Endothelial cell of umbilical vein (primary cell): ENCODE measurements around the gene ZFYVE21. TPM values are rescaled to one million over a fixed set of nuclear protein-coding genes. Genes with fewer than 3 reads are reported as not detected.

ENCODE experiments used
- BruUV-seq: library from RNA; stranded (reverse); fragments of 400-500 nt; replicated peaks from 2 replicates; lab custom pipeline; 2021; lab: Mats Ljungman, UMichigan
- CTCF ChIA-PET: fragments of 300-600, 350-600 bp; sonication (Branson Sonifier 250); formaldehyde crosslinking; loops from one replicate; lab custom pipeline; 2021; ENCODE audit warnings: antibody characterized with exemption, inconsistent platforms; lab: Charles Lee
- POLR2A ChIA-PET: fragments of 300-600, 350-600 bp; sonication (Branson Sonifier 250); formaldehyde crosslinking; loops from one replicate; lab custom pipeline; 2021; ENCODE audit warnings: antibody characterized with exemption, inconsistent platforms; lab: Charles Lee
- DNase-seq: peaks from one replicate; pipeline ENCODE4 v3.0.0-alpha.2; 2011; ENCODE audit warnings: low read depth, low spot score
- FAIRE-seq: peaks from 2 replicates; lab custom pipeline; 2011; peaks lifted over from hg19 to GRCh38; lab: Jason Lieb, UNC
- H2AFZ ChIP-seq: 2 replicates; pipeline ENCODE4 v1.6.0; 2012; ENCODE audit warnings: low read depth, low read length, control low read depth, inconsistent platforms
- H3K27ac ChIP-seq: 2 replicates; pipeline ENCODE4 v1.5.1; 2011; ENCODE audit warnings: low read depth, mild to moderate bottlenecking, control low read depth, low read length, moderate library complexity; ENCODE audit not compliant: insufficient read depth
- H3K27me3 ChIP-seq, 2 experiments: 2 replicates each; pipeline versions ENCODE4 v1.6.0 to v1.6.1; 2011; ENCODE audit warnings: low read length in 2 of 2, mixed read lengths in 1 of 2; ENCODE audit not compliant: control insufficient read depth in 2 of 2, insufficient read depth in 2 of 2
- H3K36me3 ChIP-seq, 2 experiments: 2 replicates in 1 of 2; 3 replicates in 1 of 2; pipeline ENCODE4 v1.5.1; 2011; ENCODE audit warnings: low read length in 2 of 2, mild to moderate bottlenecking in 1 of 2, moderate library complexity in 1 of 2; ENCODE audit not compliant: control insufficient read depth in 2 of 2, insufficient read depth in 2 of 2; ENCODE audit errors: extremely low read depth in 1 of 2
- H3K4me1 ChIP-seq: 3 replicates; pipeline ENCODE4 v1.5.1; 2011; ENCODE audit warnings: mild to moderate bottlenecking, low read length; ENCODE audit not compliant: control insufficient read depth, insufficient read depth; ENCODE audit errors: extremely low read depth
- H3K4me2 ChIP-seq: 2 replicates; pipeline ENCODE4 v1.6.1; 2011; ENCODE audit warnings: low read length, control low read depth, mixed read lengths; ENCODE audit not compliant: insufficient read depth
- H3K4me3 ChIP-seq, 3 experiments: fragments of 200-600 bp in 1 of 3; sonication (generic), shearing (Covaris generic) in 1 of 3; replicated peaks in 1 of 3; 2 replicates each; pipeline ENCODE4 v1.5.1; 2011 to 2016; ENCODE audit warnings: control low read depth in 3 of 3, low read length in 3 of 3, mild to moderate bottlenecking in 2 of 3, inconsistent platforms in 1 of 3, low read depth in 1 of 3, moderate library complexity in 1 of 3; ENCODE audit not compliant: insufficient read depth in 1 of 3
- H3K79me2 ChIP-seq: 2 replicates; pipeline ENCODE4 v1.6.0; 2012; ENCODE audit warnings: low read length, inconsistent platforms; ENCODE audit not compliant: control insufficient read depth, insufficient read depth
- H3K9ac ChIP-seq: replicated peaks from 2 replicates; pipeline ENCODE3; 2011; ENCODE audit warnings: low read length, control low read depth; ENCODE audit not compliant: insufficient read depth; ENCODE audit errors: extremely low read depth
- H3K9me1 ChIP-seq: replicated peaks from 3 replicates; pipeline ENCODE4 v1.6.0; 2011; ENCODE audit warnings: mild to moderate bottlenecking, low read length; ENCODE audit not compliant: control insufficient read depth, insufficient read depth; ENCODE audit errors: extremely low read depth
- H3K9me3 ChIP-seq: replicated peaks from 2 replicates; pipeline ENCODE4 v1.5.1; 2012; ENCODE audit warnings: low read length, inconsistent platforms; ENCODE audit not compliant: control insufficient read depth, insufficient read depth
- H4K20me1 ChIP-seq: replicated peaks from 2 replicates; pipeline ENCODE3; 2011; ENCODE audit warnings: mild to moderate bottlenecking, low read length; ENCODE audit not compliant: control insufficient read depth, insufficient read depth; ENCODE audit errors: extremely low read depth
- EZH2 ChIP-seq: IDR thresholded peaks from 2 replicates; pipeline ENCODE4 v1.6.1; 2012; ENCODE audit warnings: borderline replicate concordance, low read depth, mild to moderate bottlenecking, moderate library complexity, low read length, inconsistent platforms; ENCODE audit not compliant: severe bottlenecking
- FOS ChIP-seq: IDR thresholded peaks from 2 replicates; pipeline ENCODE4 v1.6.1; 2011; ENCODE audit warnings: mild to moderate bottlenecking, low read length, moderate library complexity, borderline replicate concordance; ENCODE audit not compliant: insufficient read depth
- GATA2 ChIP-seq: IDR thresholded peaks from 2 replicates; pipeline ENCODE4 v1.7.0; 2011; ENCODE audit warnings: low read depth, mild to moderate bottlenecking, moderate library complexity, mixed read lengths, low read length; ENCODE audit not compliant: insufficient read length, insufficient read depth
- JUN ChIP-seq: IDR thresholded peaks from 2 replicates; pipeline ENCODE4 v1.6.1; 2011; ENCODE audit warnings: borderline replicate concordance, low read depth; ENCODE audit not compliant: insufficient read length, insufficient read depth
- MAX ChIP-seq: IDR thresholded peaks from 2 replicates; pipeline ENCODE4 v1.6.1; 2011; ENCODE audit not compliant: insufficient read depth, insufficient read length
- POLR2A ChIP-seq: IDR thresholded peaks from 2 replicates; pipeline ENCODE4 v1.6.1; 2012; ENCODE audit warnings: low read depth, mild to moderate bottlenecking, control low read depth, low read length
- POLR2AphosphoS5 ChIP-seq: IDR thresholded peaks from 2 replicates; pipeline ENCODE4 v1.6.1; 2012; ENCODE audit warnings: low read depth, mild to moderate bottlenecking, control low read depth, low read length, moderate library complexity; ENCODE audit not compliant: insufficient read depth
- dilution Hi-C: fragments of 300-500 bp; cut with MboI; formaldehyde crosslinking; loops from one replicate; pipeline ENCODE4 v1.15.0; 2019; ENCODE audit warnings: low sequenced_read_pairs; ENCODE audit not compliant: extremely low pct_ligation_motif_present
- intact Hi-C: fragments of 100-400 bp; cut with micrococcal nuclease; formaldehyde crosslinking; loops from one replicate; pipeline ENCODE4 v1.10.0; 2022
- polyA plus RNA-seq, 4 experiments: library from polyadenylated mRNA; depleted of rRNA in 3 of 4; stranded (reverse) in 3 of 4; unstranded in 1 of 4; fragments of >200 nt; gene quantifications; 2 replicates each; pipeline versions ENCODE4 v1.2.1 to v1.2.3, GENCODE V29; 2011 to 2012; ENCODE audit warnings: missing spikeins in 1 of 4
- total RNA-seq: library from RNA; stranded (reverse); gene quantifications from 2 replicates; pipeline ENCODE4 v1.2.3, GENCODE V29; 2021
- TF ChIP-seq, protein P1 (sequence below), 2 donors: IDR thresholded peaks; 1 replicate in 1 of 2; 2 replicates in 1 of 2; pipeline ENCODE4 v1.5.1; 2011; ENCODE audit warnings: low read length in 2 of 2, mild to moderate bottlenecking in 2 of 2, moderate library complexity in 2 of 2, control low read depth in 1 of 2, inconsistent platforms in 1 of 2, low read depth in 1 of 2; ENCODE audit not compliant: insufficient read depth in 1 of 2; ENCODE audit errors: extremely low read depth in 1 of 2

ZFYVE21 gene
- total and polyA plus RNA-seq, 2 donors (not counting 3 experiments of a cell fraction or from before 2014, with no cell fraction given), result 54.5 to 98.3 TPM

DNA sequence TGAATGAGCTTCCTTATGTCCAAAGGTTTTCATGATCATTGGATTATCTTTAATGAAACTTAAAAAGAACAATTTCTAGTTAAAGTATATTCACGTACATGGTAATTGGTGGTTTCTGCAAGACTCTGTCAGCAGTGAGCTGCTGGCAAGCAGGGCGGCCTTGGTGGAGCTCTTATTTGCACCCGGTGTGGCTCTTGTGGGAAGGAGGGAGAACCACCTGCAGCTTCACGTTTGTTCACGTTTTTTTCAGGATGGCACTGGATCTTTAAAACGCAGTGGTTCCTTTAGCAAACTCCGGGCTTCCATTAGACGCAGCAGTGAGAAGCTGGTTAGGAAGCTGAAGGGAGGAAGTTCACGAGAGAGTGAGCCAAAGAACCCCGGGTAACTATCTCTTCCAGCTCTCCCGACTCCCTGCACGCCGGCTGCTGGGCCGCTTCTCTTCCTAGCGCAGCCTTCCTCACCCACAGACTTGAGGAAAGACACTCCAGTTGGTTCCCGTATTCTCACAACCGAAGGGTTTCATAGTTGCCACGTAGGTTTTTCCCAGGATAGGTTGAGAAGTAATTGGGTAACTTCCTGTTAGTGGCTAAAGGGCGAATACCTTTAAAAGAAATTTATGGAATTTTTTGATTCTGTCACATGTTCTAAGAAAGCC is 28.7 kb upstream of the ZFYVE21 start:
- FAIRE-seq, result no peak
- H3K9ac ChIP-seq, result no peak overlapping the region
- H2AFZ ChIP-seq, result no peak overlapping the region
- no peaks in the 10 kb centered on the region for H3K4me1 ChIP-seq
- peaks cover 3% of the 10 kb centered on the region for H4K20me1 ChIP-seq
- H3K79me2 ChIP-seq, result peaks cover 13% of the 10 kb centered on the region
- no peaks in the 10 kb centered on the region for H3K9me3 ChIP-seq
- peak overlapping the region; percentile 29 for H3K27ac ChIP-seq
- dilution Hi-C loops (no loop called here), intact Hi-C loops (no loop called here)
- ChIA-PET POLR2A (no interaction called here), CTCF (interaction anchor here (0.7 to 1.4 kb wide), 5 partner anchors 10 to 74 kb away, joined by 3 read pairs; no protein-coding TSS in a partner anchor)
- no peaks in the 10 kb centered on the region for H3K9me1 ChIP-seq
- H3K4me3 ChIP-seq, result no peak overlapping the region
- no TSS peak for BruUV-seq
- TF ChIP-seq POLR2A (no peak), FOS (no peak), GATA2 (no peak), EZH2 (no peak), JUN (no peak), MAX (no peak), POLR2AphosphoS5 (no peak)
- TF ChIP-seq, protein P1, sequence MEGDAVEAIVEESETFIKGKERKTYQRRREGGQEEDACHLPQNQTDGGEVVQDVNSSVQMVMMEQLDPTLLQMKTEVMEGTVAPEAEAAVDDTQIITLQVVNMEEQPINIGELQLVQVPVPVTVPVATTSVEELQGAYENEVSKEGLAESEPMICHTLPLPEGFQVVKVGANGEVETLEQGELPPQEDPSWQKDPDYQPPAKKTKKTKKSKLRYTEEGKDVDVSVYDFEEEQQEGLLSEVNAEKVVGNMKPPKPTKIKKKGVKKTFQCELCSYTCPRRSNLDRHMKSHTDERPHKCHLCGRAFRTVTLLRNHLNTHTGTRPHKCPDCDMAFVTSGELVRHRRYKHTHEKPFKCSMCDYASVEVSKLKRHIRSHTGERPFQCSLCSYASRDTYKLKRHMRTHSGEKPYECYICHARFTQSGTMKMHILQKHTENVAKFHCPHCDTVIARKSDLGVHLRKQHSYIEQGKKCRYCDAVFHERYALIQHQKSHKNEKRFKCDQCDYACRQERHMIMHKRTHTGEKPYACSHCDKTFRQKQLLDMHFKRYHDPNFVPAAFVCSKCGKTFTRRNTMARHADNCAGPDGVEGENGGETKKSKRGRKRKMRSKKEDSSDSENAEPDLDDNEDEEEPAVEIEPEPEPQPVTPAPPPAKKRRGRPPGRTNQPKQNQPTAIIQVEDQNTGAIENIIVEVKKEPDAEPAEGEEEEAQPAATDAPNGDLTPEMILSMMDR (IDR thresholded peaks at IDR 0.05; ENCODE audit: extremely low read depth in 1 of 2, insufficient read depth in 1 of 2, low read depth in 1 of 2, low read length in 2 of 2), result no peak
- no peak overlapping the region for H3K4me2 ChIP-seq
- H3K36me3 ChIP-seq, result peaks cover 12 to 29% of the 10 kb centered on the region in 2 experiments
- DNase-seq, result no peak
- H3K27me3 ChIP-seq, result no peaks in the 10 kb centered on the region
